Hypothalamus (tissue), 51 donors: ENCODE measurements around the gene HERC2.
"Not testable (repeated sequence)": the region's sequence is repeated elsewhere in the genome, so short reads cannot be mapped to it uniquely, and the experiment has no call there.

Experiments used
- DNase-seq, 51 donors: peaks; one replicate each; lab custom pipeline; 2025; lab: John Stamatoyannopoulos, UW

The HERC2 gene

GRCh38 chr15:28184166-28184565 lies 137.8 kb downstream of the HERC2 start:
- no peak for DNase-seq

- no peak for DNase-seq
Observed at GRCh38 chr15:28182731-28183130, 139.2 kb downstream of the HERC2 start.

GRCh38 chr15:28182216-28182615 lies 139.8 kb downstream of the HERC2 start:
- DNase-seq = no peak

GRCh38 chr15:28181366-28181765 lies 140.6 kb downstream of the HERC2 start:
- DNase-seq = no peak

DNA sequence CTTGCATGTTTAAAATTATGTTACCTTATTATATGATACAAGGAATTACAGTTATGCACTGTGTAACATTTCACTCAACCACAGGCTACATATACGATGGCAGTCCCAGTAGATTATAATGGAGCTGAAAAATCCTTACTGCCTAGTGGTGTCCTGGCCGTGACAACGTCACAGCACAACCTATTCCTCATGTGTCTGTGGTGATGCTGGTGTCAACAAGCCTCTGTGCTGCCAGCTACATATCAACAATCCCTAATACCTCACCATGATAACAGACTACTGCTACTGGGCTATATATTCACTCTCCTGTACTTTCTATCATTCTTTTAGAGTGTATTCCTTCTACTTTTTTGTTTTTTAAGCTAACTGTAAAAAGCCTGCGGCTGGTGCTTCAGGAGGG lies 142.7 kb downstream of the HERC2 start:
- DNase-seq = no peak

DNA sequence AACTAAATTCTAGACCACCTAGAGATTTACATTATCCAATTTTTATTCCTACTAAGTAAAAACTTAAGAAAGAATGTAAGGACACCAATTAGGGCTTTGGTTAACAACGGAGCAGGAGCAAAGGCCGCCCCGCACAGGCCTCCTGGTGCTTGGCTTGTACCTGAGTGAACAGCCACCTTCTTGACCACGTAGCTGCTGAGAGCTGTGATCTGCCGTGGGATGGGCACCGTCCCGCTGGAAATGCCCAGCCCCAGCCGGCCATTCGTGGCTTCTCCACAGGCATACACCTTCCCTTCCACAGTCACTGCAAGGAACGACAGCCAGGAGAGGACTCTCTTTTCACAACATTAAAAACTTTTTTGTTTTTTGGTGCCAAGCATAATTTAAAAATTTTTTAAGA lies 143.3 kb downstream of the HERC2 start:
- DNase-seq = no peak

- no peak for DNase-seq
Observed at GRCh38 chr15:28178290-28178689, 143.7 kb downstream of the HERC2 start.

- no peak for DNase-seq
Observed at GRCh38 chr15:28169366-28169765, 152.6 kb downstream of the HERC2 start.

- peak in 19 of 51 donors; percentile 3 to 43 (median 16) for DNase-seq
Observed at GRCh38 chr15:28168405-28169121, 153.4 kb downstream of the HERC2 start.

- DNase-seq = no peak
Observed at GRCh38 chr15:28167042-28167441, 154.9 kb downstream of the HERC2 start.

- DNase-seq = no peak
Observed at GRCh38 chr15:28165791-28166190, 156.2 kb downstream of the HERC2 start.

DNA sequence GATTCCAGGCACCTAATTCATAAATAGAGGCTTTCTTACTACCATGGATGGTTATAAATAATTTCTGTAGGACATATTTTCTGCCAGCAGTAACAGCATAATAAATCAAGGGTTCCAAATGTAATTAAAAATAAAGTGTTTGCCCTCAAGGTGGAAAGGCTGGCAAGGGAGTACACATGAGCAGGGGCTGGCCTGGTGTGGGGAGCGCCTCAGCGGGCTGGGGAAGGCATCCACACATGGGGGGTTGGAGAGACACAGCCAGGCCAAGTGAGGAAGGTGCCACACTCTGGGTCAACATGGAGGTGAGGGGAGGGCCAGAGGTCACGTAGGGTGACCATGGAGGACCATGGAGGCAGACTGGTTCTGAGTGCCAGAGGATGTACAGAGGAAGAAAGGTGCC lies 157.1 kb downstream of the HERC2 start:
- DNase-seq = no peak

DNA sequence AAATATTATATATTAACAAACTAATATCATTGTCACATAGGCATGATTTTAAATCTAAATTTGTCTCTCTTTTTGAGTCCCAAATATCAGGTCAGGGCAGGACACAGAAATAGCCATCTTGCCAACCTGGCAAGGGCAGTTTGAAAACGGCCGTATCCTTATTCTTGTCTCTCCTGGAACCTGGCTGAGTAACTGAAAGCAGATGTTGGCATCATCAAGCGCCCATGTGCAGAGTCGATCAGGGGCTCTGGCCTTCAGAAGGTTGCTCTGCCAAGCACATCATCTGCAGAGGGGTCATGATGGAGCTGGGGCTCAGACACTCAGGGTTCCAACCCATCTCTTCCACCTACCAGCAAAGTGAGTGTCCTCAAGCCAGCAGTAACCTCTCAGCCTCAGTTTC lies 167.7 kb downstream of the HERC2 start:
- DNase-seq = no peak

DNA sequence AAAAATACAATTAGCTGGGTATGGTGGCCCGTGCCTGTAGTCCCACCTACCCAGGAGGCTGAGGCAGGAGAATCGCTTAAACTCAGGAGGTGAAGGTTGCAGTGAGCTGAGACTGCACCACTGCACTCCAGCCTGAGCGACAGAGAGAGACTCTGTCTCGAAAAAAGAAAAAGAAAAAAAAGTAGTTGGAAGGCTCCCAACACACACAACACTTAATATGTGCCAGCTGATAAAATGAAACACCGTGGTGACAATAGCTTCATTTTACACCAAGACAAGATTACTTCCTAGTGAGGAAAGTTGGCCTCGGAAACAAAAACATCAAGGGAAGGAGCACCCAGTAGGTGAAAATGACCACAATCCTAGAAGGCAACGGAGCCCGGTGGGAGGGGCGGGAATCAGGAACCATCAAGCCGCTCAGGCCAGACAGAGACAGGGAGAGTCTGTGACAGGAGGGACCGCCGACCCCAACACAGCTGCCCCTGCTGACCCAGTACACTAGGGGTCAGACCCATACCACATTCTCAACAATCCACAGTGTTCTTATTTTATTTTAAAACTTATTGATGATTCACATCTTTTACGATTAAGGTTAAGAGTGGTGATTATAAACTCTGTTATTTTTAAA lies 168.4 kb downstream of the HERC2 start:
- no peak for DNase-seq

GRCh38 chr15:28152538-28152923 lies 169.4 kb downstream of the HERC2 start:
- not testable (repeated sequence) for DNase-seq

DNA sequence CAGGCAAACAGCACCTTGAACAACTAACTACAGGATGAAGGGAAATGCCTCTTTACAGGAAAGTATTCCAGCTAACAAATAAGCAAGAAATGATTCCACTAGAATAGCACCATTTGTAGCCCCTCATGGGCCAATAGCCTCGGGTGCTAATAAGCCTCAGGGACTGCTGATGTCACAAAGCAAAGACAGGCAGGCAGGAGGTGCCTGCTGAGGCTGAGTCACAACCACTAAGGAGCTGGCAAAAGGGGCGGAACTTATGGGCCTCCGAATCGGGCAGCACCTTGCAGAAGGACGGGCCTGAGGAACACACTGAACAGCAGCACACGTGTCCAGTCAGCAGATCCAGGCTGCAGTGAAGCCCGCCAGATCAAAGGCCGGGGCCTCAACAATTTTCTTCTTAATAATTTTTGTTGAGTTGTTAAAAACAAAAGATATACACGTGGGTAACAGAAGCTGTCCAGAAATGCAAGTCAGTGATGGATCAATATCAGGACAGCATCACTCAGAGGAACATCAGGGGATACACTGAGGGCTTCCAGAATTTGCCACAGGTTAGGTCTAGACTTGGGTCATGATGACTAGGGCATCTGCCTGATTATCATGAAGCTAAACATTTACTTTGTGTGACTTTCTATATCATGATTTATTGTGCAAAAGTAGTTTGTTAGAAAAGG lies 170.0 kb downstream of the HERC2 start:
- not testable (repeated sequence) for DNase-seq

DNA sequence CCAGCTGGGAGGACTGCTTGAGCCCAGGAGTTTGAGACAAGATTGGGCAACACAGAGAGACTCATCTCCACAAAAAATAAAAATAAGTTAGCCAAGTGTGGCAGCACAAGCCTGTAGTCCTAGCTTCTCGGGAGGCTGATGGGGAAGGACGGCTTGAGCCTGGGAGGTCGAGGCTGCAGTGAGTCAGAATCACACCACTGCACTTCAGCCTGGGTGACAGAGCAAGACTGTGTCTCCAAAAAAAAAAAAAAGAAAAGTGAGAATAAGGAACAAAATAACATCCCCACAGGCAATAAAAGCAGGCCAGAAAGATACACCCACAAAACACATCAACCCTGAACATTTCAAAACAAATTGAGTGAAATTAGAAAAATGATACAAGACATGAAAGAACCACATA lies 174.2 kb downstream of the HERC2 start:
- DNase-seq = no peak

DNA sequence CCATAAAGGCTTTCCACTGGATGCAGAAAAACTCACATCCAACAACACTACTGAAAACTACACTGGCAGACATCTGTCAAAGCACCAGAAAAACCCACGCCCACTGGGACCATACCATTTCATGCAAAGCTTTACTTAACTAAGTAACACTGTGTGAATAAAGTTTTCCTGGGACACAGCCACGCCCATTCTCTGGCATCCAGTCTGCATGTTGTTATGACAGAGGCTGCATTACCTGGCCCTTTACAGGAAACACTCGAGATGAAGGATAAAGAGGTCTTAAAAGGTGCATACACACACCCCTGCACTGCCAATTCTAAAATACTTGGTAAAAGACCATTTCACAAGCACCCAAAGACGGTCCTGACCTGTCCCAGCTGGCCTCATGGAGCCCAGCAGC lies 176.6 kb downstream of the HERC2 start:
- not testable (repeated sequence) for DNase-seq

DNA sequence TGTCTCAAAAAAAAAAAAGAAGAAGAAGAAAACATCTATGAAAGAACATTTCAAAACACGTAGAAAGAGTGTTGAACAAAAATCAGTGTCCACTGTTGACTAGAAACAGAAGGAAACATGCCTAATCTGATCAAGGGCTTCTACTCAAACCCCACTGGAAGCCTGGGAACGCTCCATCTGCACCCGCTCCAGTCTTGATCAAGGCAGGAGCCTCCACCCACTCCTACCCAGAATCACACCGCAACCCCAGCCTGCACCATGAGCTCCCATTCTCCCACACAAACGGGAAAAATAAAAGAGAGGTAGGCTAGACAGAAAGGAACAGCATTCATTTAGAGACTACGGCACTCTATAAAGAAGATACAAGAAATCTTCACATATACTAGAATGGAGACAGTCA lies 181.9 kb downstream of the HERC2 start:
- DNase-seq = no peak

DNA sequence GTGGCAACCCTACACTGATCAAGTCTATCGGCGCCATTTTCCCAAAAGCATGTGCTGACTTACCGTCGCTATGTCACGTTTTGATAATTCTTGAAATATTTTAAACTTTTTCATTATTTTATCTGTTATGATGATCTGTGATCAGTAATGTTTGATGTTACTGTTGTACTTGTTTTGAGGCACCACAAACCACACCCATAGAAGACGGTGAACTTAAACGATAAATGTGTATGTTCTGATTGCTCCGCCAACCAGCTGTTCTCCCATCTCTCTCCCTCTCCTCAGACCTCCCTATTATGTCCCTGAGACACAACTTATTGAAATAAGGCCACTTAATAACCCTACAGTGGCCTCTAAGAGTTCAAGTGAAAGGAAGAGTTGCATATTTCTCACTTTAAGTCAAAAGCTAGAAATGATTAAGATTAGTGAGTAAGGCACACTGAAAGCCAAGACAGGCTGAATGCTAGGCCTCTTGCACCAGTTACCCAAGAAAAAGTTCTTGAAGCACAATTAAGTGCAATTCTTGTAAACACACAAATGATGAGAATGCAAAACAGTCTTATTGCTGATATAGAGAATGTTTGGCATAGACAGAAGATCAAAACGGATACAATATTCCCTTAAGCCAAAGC lies 184.5 kb downstream of the HERC2 start:
- not testable (repeated sequence) for DNase-seq

DNA sequence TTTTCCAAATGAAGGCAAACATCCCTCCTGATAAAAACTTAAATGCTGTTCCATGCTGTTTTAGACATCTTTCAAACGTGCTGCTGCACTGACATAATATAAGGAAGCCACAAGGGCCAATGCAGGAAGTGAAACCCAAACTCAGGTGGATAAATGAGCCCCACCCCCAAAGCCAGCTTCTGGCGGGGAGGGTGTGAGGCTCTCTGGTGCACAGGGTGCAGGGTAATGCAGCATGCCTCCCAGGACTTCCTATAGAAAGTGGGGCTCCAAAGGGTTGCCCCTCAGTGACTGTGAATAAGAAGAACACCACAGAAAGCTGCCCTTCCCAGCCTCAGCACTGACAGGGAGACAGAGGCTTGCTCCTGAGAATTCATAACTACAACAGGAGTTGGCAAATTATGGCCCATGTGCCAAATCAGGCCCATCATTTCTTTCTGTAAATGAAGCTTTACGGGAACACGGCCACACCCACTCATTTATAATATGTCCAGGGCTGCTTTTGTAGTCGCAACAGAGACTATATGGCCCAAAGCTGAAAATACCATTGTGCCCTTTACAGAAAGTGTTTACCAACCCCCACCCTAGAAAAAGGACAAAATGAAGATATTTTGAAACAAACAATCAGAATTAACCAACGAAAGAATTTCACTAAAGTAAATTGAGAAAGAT lies 185.6 kb downstream of the HERC2 start:
- DNase-seq = not testable (repeated sequence)
